Mesothelial cell of epicardium (in vitro differentiated cells): Measurements from ENCODE around the gene JPT1. TPM values are rescaled to one million over a fixed set of nuclear protein-coding genes. Genes with fewer than 3 reads are reported as not detected.

Experiments
- DNase-seq, 2 experiments: peaks; one replicate each; pipeline ENCODE4 v3.0.0; 2021; ENCODE audit warnings: low spot score in 2 of 2; ENCODE audit not compliant: unreplicated experiment in 2 of 2
- H3K27ac Mint-ChIP-seq: 2 replicates; pipeline ENCODE4 v1.8.0; 2021; ENCODE audit warnings: mixed read lengths
- H3K27me3 Mint-ChIP-seq: 2 replicates; pipeline ENCODE4 v1.8.0; 2021; ENCODE audit warnings: low read depth, mixed read lengths
- H3K36me3 Mint-ChIP-seq: 2 replicates; pipeline ENCODE4 v1.8.0; 2021; ENCODE audit warnings: mixed read lengths
- H3K4me1 Mint-ChIP-seq: 2 replicates; pipeline ENCODE4 v1.8.0; 2021; ENCODE audit warnings: mixed read lengths
- H3K4me3 Mint-ChIP-seq: 2 replicates; pipeline ENCODE4 v1.8.0; 2021; ENCODE audit warnings: mild to moderate bottlenecking, moderate library complexity, mixed read lengths
- H3K9me3 Mint-ChIP-seq: 2 replicates; pipeline ENCODE4 v1.8.0; 2021; ENCODE audit warnings: mixed read lengths
- total RNA-seq: library from RNA; stranded (reverse); gene quantifications from 3 replicates; pipeline ENCODE4 v1.2.1, GENCODE V29; 2021
- TF ChIP-seq, protein P1 (sequence below): fragments of 200-600 bp; sonication (generic); IDR thresholded peaks from one replicate; pipeline ENCODE4 v1.5.0; 2021; ENCODE audit warnings: antibody characterized with exemption; ENCODE audit not compliant: unreplicated experiment

The JPT1 gene
- total RNA-seq, 1 donor from 2014 or later, result 132 TPM

DNA sequence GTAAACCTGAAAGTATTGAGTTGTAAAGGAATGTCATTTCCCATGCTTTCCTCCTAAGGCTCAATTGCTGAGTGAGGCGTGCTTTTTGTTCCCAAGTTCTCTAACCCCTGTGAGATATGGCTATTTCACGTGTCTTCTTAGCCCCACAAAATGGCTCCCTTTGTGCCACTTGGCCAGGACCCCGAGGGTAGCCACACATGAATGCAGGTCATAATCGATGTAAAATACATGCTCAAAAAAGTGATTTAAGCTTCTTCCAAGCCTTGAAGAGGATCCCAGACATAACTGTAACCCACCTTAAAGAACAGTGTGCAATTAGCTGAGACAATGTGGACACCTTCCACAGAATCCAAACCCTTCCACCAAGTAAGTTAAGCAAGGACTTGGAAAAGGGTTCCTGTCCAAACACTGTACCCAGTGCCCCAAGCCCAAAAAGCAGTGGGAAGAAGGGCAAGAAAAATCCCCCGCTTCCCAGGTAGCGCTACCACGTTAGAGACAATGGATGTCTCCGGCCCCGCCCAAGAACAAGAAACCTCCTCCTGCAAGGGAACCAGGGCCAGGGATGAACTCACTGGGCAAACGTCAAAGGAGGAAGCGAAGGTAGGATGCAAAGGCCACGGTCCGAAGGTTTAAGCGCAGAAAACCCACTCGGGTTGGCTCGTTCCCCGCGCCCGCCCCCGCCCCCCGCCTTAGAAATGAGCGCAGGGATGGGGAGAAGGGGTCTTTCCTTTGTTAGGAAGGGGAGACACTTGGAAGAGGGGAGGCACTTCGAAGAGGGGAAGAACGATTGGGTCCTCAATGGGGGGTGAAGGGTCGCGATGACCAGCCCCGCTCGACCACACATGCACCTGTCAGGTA lies 1.2 kb downstream of the JPT1 start:
- H3K27me3 Mint-ChIP-seq, result no peaks in the 10 kb centered on the region
- H3K9me3 Mint-ChIP-seq, result no peaks in the 10 kb centered on the region
- H3K4me1 Mint-ChIP-seq, result peaks cover 28% of the 10 kb centered on the region
- peak overlapping the region; percentile 92 for H3K4me3 Mint-ChIP-seq
- H3K36me3 Mint-ChIP-seq, result peaks cover 5% of the 10 kb centered on the region
- DNase-seq, result peak in 1 of 2 experiments; percentile 45
- H3K27ac Mint-ChIP-seq, result peak overlapping the region; percentile 95
- TF ChIP-seq, protein P1, sequence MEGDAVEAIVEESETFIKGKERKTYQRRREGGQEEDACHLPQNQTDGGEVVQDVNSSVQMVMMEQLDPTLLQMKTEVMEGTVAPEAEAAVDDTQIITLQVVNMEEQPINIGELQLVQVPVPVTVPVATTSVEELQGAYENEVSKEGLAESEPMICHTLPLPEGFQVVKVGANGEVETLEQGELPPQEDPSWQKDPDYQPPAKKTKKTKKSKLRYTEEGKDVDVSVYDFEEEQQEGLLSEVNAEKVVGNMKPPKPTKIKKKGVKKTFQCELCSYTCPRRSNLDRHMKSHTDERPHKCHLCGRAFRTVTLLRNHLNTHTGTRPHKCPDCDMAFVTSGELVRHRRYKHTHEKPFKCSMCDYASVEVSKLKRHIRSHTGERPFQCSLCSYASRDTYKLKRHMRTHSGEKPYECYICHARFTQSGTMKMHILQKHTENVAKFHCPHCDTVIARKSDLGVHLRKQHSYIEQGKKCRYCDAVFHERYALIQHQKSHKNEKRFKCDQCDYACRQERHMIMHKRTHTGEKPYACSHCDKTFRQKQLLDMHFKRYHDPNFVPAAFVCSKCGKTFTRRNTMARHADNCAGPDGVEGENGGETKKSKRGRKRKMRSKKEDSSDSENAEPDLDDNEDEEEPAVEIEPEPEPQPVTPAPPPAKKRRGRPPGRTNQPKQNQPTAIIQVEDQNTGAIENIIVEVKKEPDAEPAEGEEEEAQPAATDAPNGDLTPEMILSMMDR, result no peak

DNA sequence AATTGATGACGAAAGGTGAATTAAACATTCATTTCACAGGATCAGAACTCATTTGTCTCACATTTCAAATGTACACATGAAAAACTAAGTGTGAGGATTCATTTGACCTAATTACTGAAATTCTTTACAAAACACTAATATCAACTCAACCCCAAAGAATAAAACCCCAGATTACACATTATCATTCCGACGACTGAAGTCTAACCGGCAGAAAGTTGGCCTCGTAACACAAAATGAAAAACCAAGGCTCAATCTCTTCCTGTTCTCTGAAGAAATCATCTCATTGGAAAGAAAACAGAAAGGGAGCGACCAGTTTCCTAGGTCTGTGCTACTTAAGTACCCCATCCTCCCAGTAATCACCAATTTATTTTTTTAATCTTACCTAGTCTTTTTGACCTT lies 1.8 kb downstream of the JPT1 start:
- H3K4me3 Mint-ChIP-seq, result peak overlapping the region; percentile 92

DNA sequence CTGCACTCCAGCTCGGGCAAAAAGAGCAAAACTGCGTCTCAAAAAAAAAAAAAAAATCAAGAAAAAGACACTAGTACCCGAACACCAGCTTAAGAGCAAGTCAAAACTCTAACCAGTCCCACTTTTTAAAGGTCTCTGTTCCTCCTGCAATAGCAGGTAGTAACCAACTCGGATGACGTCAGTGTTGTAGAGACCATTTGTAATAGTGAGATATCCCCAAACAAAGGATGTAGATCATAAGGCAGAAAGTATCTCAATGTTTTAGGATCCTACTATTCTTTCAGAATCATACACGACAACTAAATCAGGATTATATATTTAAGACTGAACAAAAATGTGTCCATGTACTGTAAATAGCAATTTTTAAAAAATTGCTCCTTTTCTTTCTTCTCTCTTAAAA lies 2.4 kb downstream of the JPT1 start:
- H3K4me1 Mint-ChIP-seq, result peaks cover 28% of the 10 kb centered on the region
- H3K4me3 Mint-ChIP-seq, result peak overlapping the region; percentile 92
- TF ChIP-seq, protein P1, result no peak
- H3K27ac Mint-ChIP-seq, result peak overlapping the region; percentile 95
- H3K27me3 Mint-ChIP-seq, result no peaks in the 10 kb centered on the region
- no peaks in the 10 kb centered on the region for H3K9me3 Mint-ChIP-seq
- peaks cover 15% of the 10 kb centered on the region for H3K36me3 Mint-ChIP-seq
- DNase-seq, result no peak

More for the DNA sequence above, 1.8 kb downstream of the JPT1 start:
- Mint-ChIP-seq H3K4me1 (peaks cover 28% of the 10 kb centered on the region), H3K36me3 (peaks cover 9% of the 10 kb centered on the region), H3K9me3 (no peaks in the 10 kb centered on the region), H3K27ac (peak overlapping the region; percentile 95), H3K27me3 (no peaks in the 10 kb centered on the region)
- TF ChIP-seq, protein P1, result no peak
- DNase-seq, result no peak

DNA sequence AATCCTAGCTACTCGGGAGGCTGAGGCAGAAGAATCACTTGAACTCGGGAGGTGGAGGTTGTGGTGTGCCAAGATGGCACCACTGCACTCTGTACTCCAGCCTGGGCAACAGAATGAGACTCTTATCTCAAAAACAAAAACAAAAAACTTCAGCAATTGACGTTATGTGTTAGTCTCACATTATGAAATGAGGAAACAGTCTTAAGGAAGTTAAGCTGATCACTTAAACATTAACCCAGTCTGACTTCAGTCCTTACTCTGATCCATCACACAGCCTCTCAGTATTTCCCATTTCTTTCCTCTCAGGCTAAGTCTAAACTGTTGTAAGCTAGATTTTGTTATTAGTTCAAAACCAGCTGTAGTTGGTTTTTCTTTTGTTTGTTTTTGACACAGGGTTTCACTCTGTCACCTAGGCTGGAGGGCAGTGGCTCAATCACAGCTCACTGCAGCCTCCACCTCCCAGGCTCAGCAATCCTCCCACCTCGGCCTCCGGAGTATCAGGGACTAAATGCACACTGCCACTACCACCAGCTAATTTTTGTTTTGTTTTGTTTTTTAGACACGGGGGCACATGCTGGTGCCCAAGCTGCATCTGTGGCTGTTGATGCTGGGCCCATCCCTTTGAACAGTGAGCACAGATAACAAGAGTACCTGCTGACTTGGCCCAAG lies 6.3 kb downstream of the JPT1 start:
- Mint-ChIP-seq H3K4me1 (peaks cover 20% of the 10 kb centered on the region), H3K27me3 (no peaks in the 10 kb centered on the region), H3K4me3 (no peak overlapping the region), H3K27ac (no peak overlapping the region), H3K9me3 (no peaks in the 10 kb centered on the region), H3K36me3 (peaks cover 30% of the 10 kb centered on the region)
- DNase-seq, result no peak
- TF ChIP-seq, protein P1, result no peak

DNA sequence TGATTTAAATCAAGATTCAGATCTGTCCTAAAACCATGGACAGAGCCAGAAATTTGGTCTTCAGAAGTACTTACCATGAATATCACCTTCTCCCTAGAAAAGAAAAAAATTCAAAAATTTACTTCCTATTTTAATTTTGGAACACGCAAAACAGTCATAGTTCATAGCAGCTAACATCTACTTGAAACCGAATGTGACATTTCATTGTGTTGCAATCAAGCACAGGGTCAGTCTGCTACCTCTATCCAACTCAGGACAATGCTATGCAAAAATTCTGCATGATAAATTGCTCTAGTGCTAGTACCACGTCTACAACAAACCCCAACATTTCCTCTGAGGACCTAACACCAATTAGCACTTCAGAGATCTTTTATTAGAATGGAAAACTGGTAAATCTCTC lies 7.7 kb downstream of the JPT1 start:
- Mint-ChIP-seq H3K27me3 (no peaks in the 10 kb centered on the region), H3K27ac (no peak overlapping the region), H3K4me3 (no peak overlapping the region), H3K36me3 (peaks cover 30% of the 10 kb centered on the region), H3K9me3 (no peaks in the 10 kb centered on the region), H3K4me1 (peaks cover 6% of the 10 kb centered on the region)
- DNase-seq, result no peak
- TF ChIP-seq, protein P1, result no peak
